Activated CD8-positive, alpha-beta T cell treated with anti-CD3 and anti-CD28 coated beads, Interleukin-2, amount 10 ng/mL, durations not matched to agents 7 days and 5 days (primary cell): ENCODE results near the gene KRABD2.
A peak's percentile ranks its signal among the peaks of the same experiment; 100 is the strongest.

Experiments
- ATAC-seq: fragments of 150-1000 bp; cut with Tn5 transposase; one replicate; pipeline ENCODE4 v1.10.0; 2021; ENCODE audit warnings: moderate library complexity
- CTCF ChIA-PET: fragments of 350-600 bp; sonication (Branson Sonifier 250); formaldehyde crosslinking; loops from one replicate; lab custom pipeline; 2021; ENCODE audit warnings: antibody characterized with exemption; lab: Charles Lee
- POLR2A ChIA-PET: fragments of 350-600 bp; sonication (Branson Sonifier 250); formaldehyde crosslinking; loops from one replicate; lab custom pipeline; 2021; ENCODE audit warnings: antibody characterized with exemption; lab: Charles Lee
- DNase-seq: peaks from one replicate; pipeline ENCODE4 v3.0.0-alpha.2; 2020
- H3K27ac Mint-ChIP-seq: one replicate; pipeline ENCODE4 v1.8.0; 2021; ENCODE audit warnings: mild to moderate bottlenecking, mixed read lengths
- H3K27me3 Mint-ChIP-seq: one replicate; pipeline ENCODE4 v1.8.0; 2021; ENCODE audit warnings: low read depth, mixed read lengths
- H3K36me3 Mint-ChIP-seq: one replicate; pipeline ENCODE4 v1.8.0; 2021; ENCODE audit warnings: low read depth, mixed read lengths
- H3K4me1 Mint-ChIP-seq: one replicate; pipeline ENCODE4 v1.8.0; 2021; ENCODE audit warnings: low read depth, mixed read lengths
- H3K4me3 Mint-ChIP-seq: one replicate; pipeline ENCODE4 v1.8.0; 2021; ENCODE audit warnings: mild to moderate bottlenecking, mixed read lengths
- H3K9me3 Mint-ChIP-seq: one replicate; pipeline ENCODE4 v1.8.0; 2022; ENCODE audit warnings: mixed read lengths; ENCODE audit not compliant: insufficient read depth

The KRABD2 gene

DNA sequence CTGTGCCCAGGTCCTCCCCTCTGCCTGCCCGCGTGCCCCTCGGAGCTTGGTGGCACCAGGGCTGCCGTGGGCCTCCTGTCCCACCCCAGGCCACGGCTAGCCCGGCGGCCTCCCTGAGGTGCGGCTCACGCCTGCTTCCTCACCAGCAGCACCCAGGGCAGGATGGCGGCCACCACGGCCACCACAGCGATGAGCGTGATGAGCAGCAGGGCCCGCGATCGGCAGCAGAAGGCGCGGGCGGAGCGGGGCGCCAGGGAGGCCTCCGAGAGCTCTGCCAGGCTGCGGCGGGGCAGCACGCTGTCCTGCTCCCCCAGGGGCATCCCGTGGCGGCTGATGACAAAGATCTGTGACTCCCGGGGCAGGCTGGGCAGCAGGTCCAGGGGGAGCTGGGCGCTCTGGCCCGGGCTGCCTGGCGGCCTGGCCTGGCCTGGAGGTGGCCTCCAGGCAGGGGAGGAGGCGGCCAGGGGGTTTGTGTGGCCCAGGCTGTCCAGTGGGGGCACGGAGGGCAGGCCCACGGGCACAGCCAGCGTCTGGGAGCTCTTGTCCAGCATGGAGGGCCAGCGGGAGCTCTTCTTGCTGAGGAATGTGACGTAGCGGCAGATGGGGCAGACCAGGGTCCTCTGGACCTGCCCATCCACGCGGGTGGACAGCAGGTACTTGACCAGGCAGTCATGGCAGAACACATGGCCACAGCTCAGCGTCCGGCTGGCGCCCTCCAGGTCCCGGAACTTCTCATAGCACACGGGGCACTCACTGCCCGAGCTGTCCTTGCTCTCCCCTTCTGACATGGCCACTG, 16.4 kb upstream of the KRABD2 start:
- ChIA-PET POLR2A (interaction anchor here (1.1 to 2.0 kb wide), 4 partner anchors 9 to 220 kb away, joined by 3 to 7 read pairs (median 4); partner anchors contain the start of genes KRABD2 and NDEL1), CTCF (interaction anchor here (3.3 kb wide), 2 partner anchors 9 to 16 kb away, joined by 12 to 21 read pairs; partner anchors contain the start of gene KRABD2)
- Mint-ChIP-seq H3K27me3 (peaks cover 19% of the 10 kb centered on the region), H3K36me3 (no peaks in the 10 kb centered on the region), H3K4me1 (peaks cover 25% of the 10 kb centered on the region), H3K9me3 (no peaks in the 10 kb centered on the region), H3K4me3 (no peak overlapping the region), H3K27ac (peak overlapping the region; percentile 96)
- DNase-seq (no peak), ATAC-seq (no peak)

DNA sequence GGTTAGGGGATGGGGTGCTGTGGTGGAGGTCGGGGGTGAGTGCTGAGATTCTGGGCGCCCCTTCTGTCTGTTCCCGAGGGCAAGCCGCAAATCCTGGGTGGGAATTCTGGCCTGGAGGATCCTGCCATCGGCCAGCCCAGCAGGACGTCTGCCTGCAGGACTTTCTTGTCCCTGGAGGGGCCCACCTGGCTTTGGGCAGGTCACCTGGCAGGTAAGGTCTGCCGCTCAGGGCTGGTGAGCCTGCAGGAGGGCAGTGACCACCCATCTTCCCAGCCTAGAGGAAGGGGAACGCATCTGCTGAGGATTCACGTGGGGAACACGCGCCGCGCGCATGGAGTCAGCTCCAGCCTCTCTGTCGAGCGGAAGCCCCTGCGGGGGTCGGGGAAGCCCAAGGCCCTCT, 15.8 kb upstream of the KRABD2 start:
- Mint-ChIP-seq H3K27ac (no peak overlapping the region), H3K27me3 (peaks cover 15% of the 10 kb centered on the region), H3K4me3 (no peak overlapping the region), H3K9me3 (no peaks in the 10 kb centered on the region), H3K36me3 (no peaks in the 10 kb centered on the region), H3K4me1 (peaks cover 29% of the 10 kb centered on the region)
- DNase-seq (no peak), ATAC-seq (no peak)
- POLR2A ChIA-PET: interaction anchor here (1.2 to 1.6 kb wide), 2 partner anchors 9 to 219 kb away, joined by 4 to 5 read pairs; no protein-coding TSS in a partner anchor
- CTCF ChIA-PET: interaction anchor here (3.3 kb wide), 2 partner anchors 9 to 15 kb away, joined by 12 to 21 read pairs; partner anchors contain the start of gene KRABD2

- ATAC-seq (no peak), DNase-seq (no peak)
- POLR2A ChIA-PET: interaction anchor here (1.2 to 1.6 kb wide), 2 partner anchors 8 to 218 kb away, joined by 4 to 5 read pairs; no protein-coding TSS in a partner anchor
- no peak overlapping the region for H3K4me3 Mint-ChIP-seq
- CTCF ChIA-PET: interaction anchor here (3.3 kb wide), 2 partner anchors 8 to 15 kb away, joined by 12 to 21 read pairs; partner anchors contain the start of gene KRABD2
- H3K36me3 Mint-ChIP-seq: peaks cover under 1% of the 10 kb centered on the region
- peaks cover 13% of the 10 kb centered on the region for H3K27me3 Mint-ChIP-seq
- peaks cover 32% of the 10 kb centered on the region for H3K4me1 Mint-ChIP-seq
- H3K9me3 Mint-ChIP-seq: no peaks in the 10 kb centered on the region
- no peak overlapping the region for H3K27ac Mint-ChIP-seq
Observed at GRCh38 chr17:8391711-8392110, 15.2 kb upstream of the KRABD2 start.

- POLR2A ChIA-PET: no interaction called here
- H3K4me1 Mint-ChIP-seq: peaks cover 29% of the 10 kb centered on the region
- CTCF ChIA-PET: interaction anchor here (0.6 to 0.7 kb wide), 2 partner anchors 11 to 22 kb away, joined by 3 to 4 read pairs; no protein-coding TSS in a partner anchor
- H3K27ac Mint-ChIP-seq: no peak overlapping the region
- peaks cover 3% of the 10 kb centered on the region for H3K36me3 Mint-ChIP-seq
- no peak overlapping the region for H3K4me3 Mint-ChIP-seq
- DNase-seq: peak; percentile 27
- no peaks in the 10 kb centered on the region for H3K9me3 Mint-ChIP-seq
- no peak for ATAC-seq
- no peaks in the 10 kb centered on the region for H3K27me3 Mint-ChIP-seq
Observed at GRCh38 chr17:8387914-8388651, 11.6 kb upstream of the KRABD2 start.

DNA sequence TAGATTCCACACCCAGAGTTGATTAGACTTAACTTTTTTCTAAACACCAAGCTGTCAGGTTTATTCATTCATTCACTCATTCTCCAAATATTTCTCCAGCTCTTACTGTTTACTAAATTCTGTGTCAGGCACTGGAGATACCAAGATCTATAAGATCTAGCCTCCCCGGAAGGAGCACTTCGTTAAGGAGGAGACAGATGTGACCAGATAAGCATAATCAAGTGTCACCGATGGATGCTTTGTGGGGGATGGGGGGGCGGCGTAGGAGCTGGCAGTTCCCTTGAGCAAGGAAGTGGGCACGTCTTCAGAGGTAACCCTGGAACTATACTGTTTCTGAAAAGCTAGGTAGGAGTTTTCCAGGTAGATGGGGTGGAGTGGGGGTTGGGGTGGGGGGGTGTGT, 10.3 kb upstream of the KRABD2 start:
- POLR2A ChIA-PET: no interaction called here
- Mint-ChIP-seq H3K9me3 (no peaks in the 10 kb centered on the region), H3K4me1 (peaks cover 35% of the 10 kb centered on the region), H3K27ac (no peak overlapping the region), H3K36me3 (peaks cover 15% of the 10 kb centered on the region), H3K27me3 (no peaks in the 10 kb centered on the region), H3K4me3 (no peak overlapping the region)
- DNase-seq (no peak), ATAC-seq (no peak)
- CTCF ChIA-PET: interaction anchor here (0.9 to 2.1 kb wide), 2 partner anchors 10 to 358 kb away, joined by 3 to 11 read pairs; partner anchors contain the start of gene KRABD2

- POLR2A ChIA-PET: interaction anchor here (1.7 kb wide), 1 partner anchor 361 kb away, joined by 4 read pairs; no protein-coding TSS in a partner anchor
- peaks cover 52% of the 10 kb centered on the region for H3K4me1 Mint-ChIP-seq
Observed at GRCh38 chr17:8384801-8385378, 8.4 kb upstream of the KRABD2 start.

GRCh38 chr17:8383143-8383822, 6.8 kb upstream of the KRABD2 start, which contains the start of gene RPL26:
TSS of gene RPL26 (minus strand) at chr17:8383193. CDS start at chr17:8382310, 883 bp downstream.
- peaks cover 65% of the 10 kb centered on the region for H3K4me1 Mint-ChIP-seq
- ATAC-seq (peak; percentile 96), DNase-seq (peak; percentile 98)
- no peaks in the 10 kb centered on the region for H3K9me3 Mint-ChIP-seq
- CTCF ChIA-PET: interaction anchor here (0.6 to 1.5 kb wide), 26 partner anchors 10 to 1931 kb away, joined by 3 to 21 read pairs (median 4); partner anchors contain the start of genes NDEL1, PFAS, RANGRF and SLC25A35
- POLR2A ChIA-PET: interaction anchor here (0.6 to 1.5 kb wide), 11 partner anchors 8 to 363 kb away, joined by 3 to 6 read pairs (median 4); partner anchors contain the start of genes CTC1 and NDEL1
- peak within 1 kb of the TSS; percentile 96 for H3K27ac Mint-ChIP-seq
- H3K36me3 Mint-ChIP-seq: peaks cover 49% of the 10 kb centered on the region
- peak within 1 kb of the TSS; percentile 99 for H3K4me3 Mint-ChIP-seq
- H3K27me3 Mint-ChIP-seq: no peaks in the 10 kb centered on the region

More at GRCh38 chr17:8384801-8385378, 8.4 kb upstream of the KRABD2 start:
- Mint-ChIP-seq H3K4me3 (peak overlapping the region; percentile 99), H3K9me3 (no peaks in the 10 kb centered on the region), H3K27me3 (no peaks in the 10 kb centered on the region), H3K27ac (peak overlapping the region; percentile 96), H3K36me3 (peaks cover 33% of the 10 kb centered on the region)
- no peak for DNase-seq
- no peak for ATAC-seq
- CTCF ChIA-PET: no interaction called here

- POLR2A ChIA-PET: interaction anchor here (0.7 to 1.6 kb wide), 5 partner anchors 12 to 263 kb away, joined by 3 to 6 read pairs (median 5); partner anchors contain the start of genes NDEL1 and SLC25A35
- Mint-ChIP-seq H3K4me1 (peaks cover 66% of the 10 kb centered on the region), H3K9me3 (no peaks in the 10 kb centered on the region), H3K36me3 (peaks cover 54% of the 10 kb centered on the region), H3K4me3 (peak overlapping the region; percentile 99), H3K27me3 (no peaks in the 10 kb centered on the region), H3K27ac (peak overlapping the region; percentile 96)
- ATAC-seq (no peak), DNase-seq (no peak)
- CTCF ChIA-PET: interaction anchor here (0.6 to 2.6 kb wide), 7 partner anchors 28 to 403 kb away, joined by 3 to 11 read pairs (median 5); partner anchors contain the start of genes NDEL1 and PFAS
Observed at GRCh38 chr17:8382880-8383142, 6.3 kb upstream of the KRABD2 start.

DNA sequence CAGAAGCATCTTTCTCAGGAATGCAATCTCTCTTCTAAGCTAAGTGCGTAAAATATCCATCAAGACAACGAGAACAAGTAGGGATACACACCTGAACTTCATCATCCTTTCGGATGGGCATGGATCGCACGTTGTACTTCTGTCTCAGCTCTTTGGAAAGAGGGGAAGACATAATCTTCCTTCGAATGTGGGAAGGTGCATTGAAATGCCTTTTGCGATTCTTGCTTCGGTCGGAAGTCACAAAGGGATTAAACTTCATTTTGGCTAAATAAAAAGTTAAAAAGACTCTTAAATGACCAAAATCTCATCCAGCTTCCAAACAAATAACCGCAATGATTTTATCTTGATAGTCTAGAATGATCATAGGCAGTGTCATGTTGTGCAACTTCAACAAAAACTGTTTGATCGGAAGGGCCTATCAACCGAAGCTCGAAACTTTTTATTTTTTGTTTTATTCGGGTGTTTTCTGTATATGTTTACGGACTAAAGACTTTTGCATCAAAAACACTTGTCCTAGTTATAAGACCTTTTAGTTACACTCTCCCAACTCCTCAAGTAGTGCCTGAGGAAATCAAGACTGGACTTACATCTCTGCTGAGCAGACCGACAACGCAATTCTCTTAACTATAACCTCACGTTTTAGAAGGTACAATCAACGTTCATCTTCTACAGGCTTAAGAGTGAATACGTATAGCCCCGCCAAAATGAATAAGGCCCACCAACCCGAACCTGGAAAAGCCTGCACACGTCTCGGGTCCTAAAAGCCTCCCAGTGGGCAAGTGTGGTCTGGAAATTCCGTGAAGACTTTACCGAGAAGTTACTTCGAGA, 5.8 kb upstream of the KRABD2 start:
- ChIA-PET POLR2A (interaction anchor here (0.7 to 1.6 kb wide), 5 partner anchors 13 to 262 kb away, joined by 3 to 6 read pairs (median 5); partner anchors contain the start of genes NDEL1 and SLC25A35), CTCF (interaction anchor here (0.6 to 2.6 kb wide), 8 partner anchors 12 to 403 kb away, joined by 3 to 11 read pairs (median 5); partner anchors contain the start of genes NDEL1 and PFAS)
- H3K36me3 Mint-ChIP-seq: peaks cover 59% of the 10 kb centered on the region
- peak overlapping the region; percentile 96 for H3K27ac Mint-ChIP-seq
- H3K4me1 Mint-ChIP-seq: peaks cover 66% of the 10 kb centered on the region
- H3K9me3 Mint-ChIP-seq: no peaks in the 10 kb centered on the region
- ATAC-seq: no peak
- DNase-seq: no peak
- H3K4me3 Mint-ChIP-seq: peak overlapping the region; percentile 99
- no peaks in the 10 kb centered on the region for H3K27me3 Mint-ChIP-seq

GRCh38 chr17:8380049-8380448, 3.5 kb upstream of the KRABD2 start:
- peaks cover 71% of the 10 kb centered on the region for H3K36me3 Mint-ChIP-seq
- peak overlapping the region; percentile 99 for H3K4me3 Mint-ChIP-seq
- no peak overlapping the region for H3K27ac Mint-ChIP-seq
- POLR2A ChIA-PET: no interaction called here
- DNase-seq (no peak), ATAC-seq (no peak)
- H3K9me3 Mint-ChIP-seq: no peaks in the 10 kb centered on the region
- CTCF ChIA-PET: interaction anchor here (2.6 kb wide), 1 partner anchor 366 kb away, joined by 11 read pairs; no protein-coding TSS in a partner anchor
- peaks cover 73% of the 10 kb centered on the region for H3K4me1 Mint-ChIP-seq
- no peaks in the 10 kb centered on the region for H3K27me3 Mint-ChIP-seq
